Stomach (tissue), 4 donors: ENCODE results near the gene TMEM187.

Experiments used
- POLR2A ChIP-seq, 4 donors: fragments of 450-650 bp; IDR thresholded peaks; one replicate each; pipeline ENCODE4 v1.6.1; 2016; ENCODE audit warnings: antibody characterized with exemption in 4 of 4, control low read depth in 2 of 4, mild to moderate bottlenecking in 1 of 4, moderate library complexity in 1 of 4
- TF ChIP-seq, protein P1 (sequence below), 7 experiments: fragments of 450-650 bp in 4 of 7; fragments of 200-600 bp in 3 of 7; sonication (generic) in 3 of 7; IDR thresholded peaks; one replicate each; pipeline ENCODE4 v1.5.1; 2016 to 2019; ENCODE audit warnings: antibody characterized with exemption in 7 of 7, control low read depth in 2 of 7, mild to moderate bottlenecking in 1 of 7

DNA sequence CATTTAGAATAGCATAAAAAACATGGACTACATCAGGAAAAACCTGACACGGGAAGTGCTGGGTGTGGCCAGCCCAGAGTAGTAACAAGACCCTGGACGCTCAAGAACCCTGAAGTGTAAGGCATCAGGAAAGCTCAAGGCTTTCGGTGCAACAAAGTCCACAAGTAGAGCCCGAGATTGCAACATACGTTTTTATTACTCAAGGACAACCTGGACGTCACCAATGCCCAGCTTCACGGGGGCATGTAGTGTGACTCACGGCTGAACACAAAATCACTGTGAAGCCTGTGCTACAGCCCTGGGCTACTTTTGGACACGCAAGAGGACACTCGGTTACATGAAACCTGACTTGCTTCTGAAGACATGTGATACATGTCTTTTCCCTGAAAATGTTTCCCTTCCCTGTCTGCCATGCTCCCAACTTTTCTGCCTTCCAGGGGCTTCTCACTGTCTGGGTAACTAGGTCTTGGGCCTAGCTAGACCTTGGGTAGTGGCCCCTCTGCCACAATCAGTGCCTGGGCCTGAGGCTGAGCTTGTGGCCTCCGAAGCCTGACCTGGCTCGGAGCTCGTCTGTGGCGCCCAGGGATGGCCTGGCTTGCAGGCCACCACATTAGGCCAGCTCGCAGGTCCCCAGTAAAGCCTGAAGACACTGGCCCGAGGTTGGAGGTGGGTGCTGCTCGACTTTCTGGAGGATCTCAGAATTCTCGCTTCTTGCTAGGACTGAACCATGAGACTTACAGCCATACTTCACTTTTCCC, 38.0 kb downstream of the TMEM187 start:
- TF ChIP-seq POLR2A (IDR thresholded peaks at IDR 0.05) = no peak
- TF ChIP-seq, protein P1, sequence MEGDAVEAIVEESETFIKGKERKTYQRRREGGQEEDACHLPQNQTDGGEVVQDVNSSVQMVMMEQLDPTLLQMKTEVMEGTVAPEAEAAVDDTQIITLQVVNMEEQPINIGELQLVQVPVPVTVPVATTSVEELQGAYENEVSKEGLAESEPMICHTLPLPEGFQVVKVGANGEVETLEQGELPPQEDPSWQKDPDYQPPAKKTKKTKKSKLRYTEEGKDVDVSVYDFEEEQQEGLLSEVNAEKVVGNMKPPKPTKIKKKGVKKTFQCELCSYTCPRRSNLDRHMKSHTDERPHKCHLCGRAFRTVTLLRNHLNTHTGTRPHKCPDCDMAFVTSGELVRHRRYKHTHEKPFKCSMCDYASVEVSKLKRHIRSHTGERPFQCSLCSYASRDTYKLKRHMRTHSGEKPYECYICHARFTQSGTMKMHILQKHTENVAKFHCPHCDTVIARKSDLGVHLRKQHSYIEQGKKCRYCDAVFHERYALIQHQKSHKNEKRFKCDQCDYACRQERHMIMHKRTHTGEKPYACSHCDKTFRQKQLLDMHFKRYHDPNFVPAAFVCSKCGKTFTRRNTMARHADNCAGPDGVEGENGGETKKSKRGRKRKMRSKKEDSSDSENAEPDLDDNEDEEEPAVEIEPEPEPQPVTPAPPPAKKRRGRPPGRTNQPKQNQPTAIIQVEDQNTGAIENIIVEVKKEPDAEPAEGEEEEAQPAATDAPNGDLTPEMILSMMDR (IDR thresholded peaks at IDR 0.05) = no peak
